Mucosa of rectum (tissue), 2 donors: Measurements from ENCODE around the gene C20orf96.

Experiments
- H3K27ac ChIP-seq, 2 donors: one replicate each; pipeline ENCODE4 v1.7.0; 2013; ENCODE audit warnings: inconsistent platforms in 2 of 2, low read depth in 2 of 2, low read length in 2 of 2
- H3K27me3 ChIP-seq, 2 donors: one replicate each; pipeline ENCODE4 v1.7.0; 2013; ENCODE audit warnings: low read length in 2 of 2; ENCODE audit not compliant: control insufficient read depth in 2 of 2, insufficient read depth in 2 of 2
- H3K36me3 ChIP-seq, 2 donors: one replicate each; pipeline ENCODE4 v1.7.0; 2013; ENCODE audit warnings: low read length in 2 of 2; ENCODE audit not compliant: control insufficient read depth in 2 of 2, insufficient read depth in 2 of 2
- H3K4me1 ChIP-seq, 2 donors: one replicate each; pipeline ENCODE4 v1.7.0; 2013; ENCODE audit warnings: low read length in 2 of 2, mild to moderate bottlenecking in 1 of 2; ENCODE audit not compliant: control insufficient read depth in 2 of 2, insufficient read depth in 2 of 2
- H3K4me3 ChIP-seq, 2 donors: one replicate each; pipeline ENCODE4 v1.7.0; 2013; ENCODE audit warnings: low read length in 2 of 2
- H3K9ac ChIP-seq, 2 donors: one replicate each; pipeline ENCODE4 v1.7.0; 2013; ENCODE audit warnings: low read length in 2 of 2, low read depth in 1 of 2, mild to moderate bottlenecking in 1 of 2
- H3K9me3 ChIP-seq, 2 donors: one replicate each; pipeline ENCODE4 v1.7.0; 2013; ENCODE audit warnings: low read length in 2 of 2; ENCODE audit not compliant: control insufficient read depth in 2 of 2
- donor health status: healthy.
- donor health status: Normal muscosa, but diverticular disease.

C20orf96 gene

DNA sequence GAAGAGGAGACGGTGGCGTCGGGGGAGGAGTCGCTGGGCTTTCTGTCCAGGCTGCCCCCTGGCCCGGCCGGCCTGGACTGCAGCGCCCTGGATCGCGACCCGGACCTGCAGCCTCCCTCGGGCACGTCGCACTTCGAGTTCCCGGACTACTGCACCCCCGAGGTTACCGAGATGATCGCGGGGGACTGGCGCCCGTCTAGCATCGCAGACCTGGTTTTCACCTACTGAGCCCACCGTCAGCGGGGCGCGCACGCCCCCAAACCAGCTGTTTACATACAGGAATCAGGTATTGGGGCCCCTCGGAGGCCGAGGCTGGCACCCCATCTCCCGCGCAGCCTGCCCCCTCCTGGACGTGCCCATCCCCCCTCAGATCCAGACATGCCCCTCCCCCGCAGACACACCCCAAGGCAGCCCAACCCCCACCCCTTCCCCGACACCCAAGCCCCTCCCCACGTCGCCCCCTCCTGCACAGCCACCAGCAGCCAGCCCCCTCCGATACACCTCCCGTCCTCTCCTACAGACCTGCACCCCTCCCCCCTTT lies 36.2 kb upstream of the C20orf96 start:
- Histone ChIP-seq H3K27me3 (no peaks in the 10 kb centered on the region), H3K9me3 (no peaks in the 10 kb centered on the region), H3K9ac (peak overlapping the region in 1 of 2 donors; percentile 61), H3K27ac (peak overlapping the region; percentile 50 to 90), H3K4me3 (peak overlapping the region; percentile 67 to 76), H3K36me3 (no peaks in the 10 kb centered on the region), H3K4me1 (peaks cover 14% of the 10 kb centered on the region in 2 donors)

DNA sequence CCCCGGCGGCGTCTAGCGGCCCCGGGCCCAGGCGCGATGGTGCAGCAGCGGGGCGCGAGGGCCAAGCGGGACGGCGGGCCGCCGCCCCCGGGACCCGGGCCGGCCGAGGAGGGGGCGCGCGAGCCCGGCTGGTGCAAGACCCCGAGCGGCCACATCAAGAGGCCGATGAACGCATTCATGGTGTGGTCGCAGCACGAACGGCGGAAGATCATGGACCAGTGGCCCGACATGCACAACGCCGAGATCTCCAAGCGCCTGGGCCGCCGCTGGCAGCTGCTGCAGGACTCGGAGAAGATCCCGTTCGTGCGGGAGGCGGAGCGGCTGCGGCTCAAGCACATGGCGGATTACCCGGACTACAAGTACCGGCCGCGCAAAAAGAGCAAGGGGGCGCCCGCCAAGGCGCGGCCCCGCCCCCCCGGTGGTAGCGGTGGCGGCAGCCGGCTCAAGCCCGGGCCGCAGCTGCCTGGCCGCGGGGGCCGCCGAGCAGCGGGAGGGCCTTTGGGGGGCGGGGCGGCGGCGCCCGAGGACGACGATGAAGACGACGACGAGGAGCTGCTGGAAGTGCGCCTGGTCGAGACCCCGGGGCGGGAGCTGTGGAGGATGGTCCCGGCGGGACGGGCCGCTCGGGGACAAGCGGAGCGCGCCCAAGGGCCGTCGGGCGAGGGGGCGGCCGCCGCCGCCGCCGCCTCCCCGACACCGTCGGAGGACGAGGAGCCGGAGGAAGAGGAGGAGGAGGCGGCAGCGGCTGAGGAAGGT lies 35.5 kb upstream of the C20orf96 start:
- H3K9ac ChIP-seq = peak overlapping the region in 1 of 2 donors; percentile 61
- no peaks in the 10 kb centered on the region for H3K27me3 ChIP-seq

GRCh38 chr20:325045-325888 lies 34.7 kb upstream of the C20orf96 start, which contains the start of gene SOX12:
SOX12 (plus strand) TSS chr20:325552; CDS start chr20:325925, 373 bp downstream.
- Histone ChIP-seq H3K36me3 (no peaks in the 10 kb centered on the region), H3K9ac (peak within 1 kb of the TSS; percentile 83 to 89), H3K4me3 (peak within 1 kb of the TSS; percentile 67 to 88), H3K4me1 (peaks cover 14% of the 10 kb centered on the region in 2 donors), H3K9me3 (no peaks in the 10 kb centered on the region), H3K27me3 (no peaks in the 10 kb centered on the region), H3K27ac (peak within 1 kb of the TSS; percentile 88 to 90)

More for the DNA sequence above, 35.5 kb upstream of the C20orf96 start:
- H3K9me3 ChIP-seq = no peaks in the 10 kb centered on the region
- H3K36me3 ChIP-seq = no peaks in the 10 kb centered on the region
- peak overlapping the region; percentile 67 to 76 for H3K4me3 ChIP-seq
- H3K4me1 ChIP-seq = peaks cover 14% of the 10 kb centered on the region in 2 donors
- H3K27ac ChIP-seq = peak overlapping the region; percentile 52 to 90

- no peaks in the 10 kb centered on the region for H3K27me3 ChIP-seq
- H3K36me3 ChIP-seq = no peaks in the 10 kb centered on the region
- no peaks in the 10 kb centered on the region for H3K9me3 ChIP-seq
- peak overlapping the region; percentile 67 to 88 for H3K4me3 ChIP-seq
- H3K4me1 ChIP-seq = peaks cover 12 to 14% of the 10 kb centered on the region in 2 donors
- H3K27ac ChIP-seq = peak overlapping the region; percentile 88 to 90
- H3K9ac ChIP-seq = peak overlapping the region; percentile 83 to 89
These were observed 33.9 kb upstream of the C20orf96 start for GRCh38 chr20:324177-325044.

GRCh38 chr20:316316-317068 lies 25.9 kb upstream of the C20orf96 start:
- H3K4me1 ChIP-seq = no peaks in the 10 kb centered on the region
- no peak overlapping the region for H3K9ac ChIP-seq
- no peaks in the 10 kb centered on the region for H3K27me3 ChIP-seq
- H3K9me3 ChIP-seq = no peaks in the 10 kb centered on the region
- no peak overlapping the region for H3K4me3 ChIP-seq
- no peak overlapping the region for H3K27ac ChIP-seq
- no peaks in the 10 kb centered on the region for H3K36me3 ChIP-seq

- Histone ChIP-seq H3K9me3 (no peaks in the 10 kb centered on the region), H3K27me3 (no peaks in the 10 kb centered on the region), H3K4me3 (no peak overlapping the region), H3K4me1 (peaks cover 0 to 4% of the 10 kb centered on the region in 2 donors), H3K27ac (no peak overlapping the region), H3K36me3 (no peaks in the 10 kb centered on the region), H3K9ac (no peak overlapping the region)
These were observed 23.4 kb upstream of the C20orf96 start for GRCh38 chr20:313948-314347.

- no peak overlapping the region for H3K9ac ChIP-seq
- peaks cover 0 to 4% of the 10 kb centered on the region in 2 donors for H3K4me1 ChIP-seq
- H3K9me3 ChIP-seq = no peaks in the 10 kb centered on the region
- H3K27me3 ChIP-seq = no peaks in the 10 kb centered on the region
- no peak overlapping the region for H3K27ac ChIP-seq
- no peaks in the 10 kb centered on the region for H3K36me3 ChIP-seq
- H3K4me3 ChIP-seq = no peak overlapping the region
These were observed 22.9 kb upstream of the C20orf96 start for GRCh38 chr20:313402-313801.

DNA sequence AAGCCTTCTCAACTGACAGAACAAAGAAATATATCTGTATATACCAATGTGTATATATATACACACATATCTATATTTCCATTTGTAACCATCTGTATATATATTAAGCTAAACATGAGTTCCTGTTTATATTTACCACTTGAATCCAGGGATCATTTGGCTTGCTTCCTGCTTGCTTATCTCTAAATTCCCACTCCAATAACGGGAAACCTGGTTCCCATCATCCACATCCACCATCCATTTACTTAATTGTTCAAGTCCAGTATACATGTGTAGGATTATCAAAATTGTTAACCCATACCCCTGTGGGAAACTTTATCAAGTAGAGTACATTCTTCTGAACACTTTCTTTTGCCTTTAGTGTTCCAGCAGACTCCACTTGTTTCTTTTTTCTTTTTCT lies 22.3 kb upstream of the C20orf96 start:
- Histone ChIP-seq H3K9ac (no peak overlapping the region), H3K27me3 (no peaks in the 10 kb centered on the region), H3K27ac (no peak overlapping the region), H3K4me3 (no peak overlapping the region), H3K9me3 (no peaks in the 10 kb centered on the region), H3K36me3 (no peaks in the 10 kb centered on the region), H3K4me1 (peaks cover 0 to 4% of the 10 kb centered on the region in 2 donors)

GRCh38 chr20:312067-312466 lies 21.5 kb upstream of the C20orf96 start:
- H3K4me1 ChIP-seq = peaks cover 0 to 4% of the 10 kb centered on the region in 2 donors
- H3K27ac ChIP-seq = no peak overlapping the region
- no peak overlapping the region for H3K4me3 ChIP-seq

More at GRCh38 chr20:312067-312466, 21.5 kb upstream of the C20orf96 start:
- H3K36me3 ChIP-seq = no peaks in the 10 kb centered on the region
- no peak overlapping the region for H3K9ac ChIP-seq
- H3K27me3 ChIP-seq = no peaks in the 10 kb centered on the region
- no peaks in the 10 kb centered on the region for H3K9me3 ChIP-seq
